Activated CD4-positive, CD25-positive, alpha-beta regulatory T cell treated with anti-CD3 and anti-CD28 coated beads, Interleukin-2, amount 50 U/mL, for 24 hours (primary cell): ENCODE data around the gene DUSP10.

ENCODE experiments used
- ATAC-seq, 2 donors: fragments of 150-1000 bp; cut with Tn5 transposase; one replicate each; pipeline ENCODE4 v1.10.0; 2021; ENCODE audit warnings: mild to moderate bottlenecking in 1 of 2, moderate library complexity in 1 of 2

DUSP10 gene

DNA sequence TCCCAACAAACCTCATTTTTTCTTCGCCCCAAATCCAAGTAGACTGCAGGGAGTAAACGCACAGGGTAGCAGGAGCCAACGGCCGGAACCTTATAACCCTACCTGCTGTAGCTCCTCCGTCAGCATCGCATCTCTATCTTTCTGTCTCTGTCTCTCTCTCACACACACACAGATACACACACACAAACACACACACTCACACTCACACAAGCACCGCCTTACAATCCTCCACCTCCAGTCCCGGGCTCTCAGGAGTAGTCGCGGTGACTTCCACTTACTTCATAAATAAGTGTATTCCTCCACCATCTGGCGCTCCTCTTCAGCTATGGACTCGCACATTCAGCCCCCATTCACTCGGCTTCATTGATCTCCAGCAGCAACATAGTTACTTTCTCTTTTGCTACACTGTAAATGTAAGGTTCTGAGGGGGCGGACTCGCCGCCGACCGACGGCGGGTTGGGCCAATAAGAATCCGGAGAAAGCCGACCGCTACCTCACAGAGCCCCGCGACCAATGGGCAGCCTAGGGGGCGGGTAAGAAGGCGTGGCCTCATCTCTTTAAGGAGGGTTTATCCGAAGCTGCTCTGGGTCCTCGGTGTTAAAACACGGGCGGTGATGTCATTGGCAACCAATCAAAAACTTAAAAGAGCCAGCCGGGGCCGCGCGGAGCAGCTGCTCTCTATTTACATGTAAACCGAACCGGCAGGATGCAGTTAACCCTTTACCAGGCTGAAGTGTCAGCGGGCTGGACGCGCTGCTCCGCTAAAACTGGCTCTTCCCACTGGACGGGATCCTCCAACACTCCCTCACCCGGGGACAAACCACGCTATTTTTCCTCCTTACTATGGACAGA, at the start of gene DUSP10:
TSS of gene DUSP10 (minus strand) at position 387 of the 852 bp plus-strand sequence. CDS start 2,345 bp downstream, outside the sequence.
- ATAC-seq, result peak; percentile 88 to 91

DNA sequence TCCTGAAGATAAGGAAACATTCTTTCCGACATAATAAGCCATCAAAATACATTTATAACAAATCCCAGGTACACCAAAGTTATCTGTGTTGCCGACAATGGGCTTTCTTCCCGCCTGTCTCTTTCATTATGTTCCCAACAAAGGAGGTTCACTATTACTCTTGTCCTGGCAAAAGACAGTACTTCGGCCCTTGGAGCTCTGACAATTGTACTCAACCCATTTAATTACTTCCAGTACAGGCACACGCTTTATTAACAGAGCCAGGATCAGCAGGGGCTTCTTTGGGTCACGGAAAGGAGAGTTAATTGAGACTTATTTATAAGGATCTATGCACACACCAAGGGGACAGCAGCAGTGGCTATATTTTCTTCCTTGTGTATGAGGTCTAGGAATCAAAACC, 46.6 kb upstream of the DUSP10 start:
- ATAC-seq, result no peak

DNA sequence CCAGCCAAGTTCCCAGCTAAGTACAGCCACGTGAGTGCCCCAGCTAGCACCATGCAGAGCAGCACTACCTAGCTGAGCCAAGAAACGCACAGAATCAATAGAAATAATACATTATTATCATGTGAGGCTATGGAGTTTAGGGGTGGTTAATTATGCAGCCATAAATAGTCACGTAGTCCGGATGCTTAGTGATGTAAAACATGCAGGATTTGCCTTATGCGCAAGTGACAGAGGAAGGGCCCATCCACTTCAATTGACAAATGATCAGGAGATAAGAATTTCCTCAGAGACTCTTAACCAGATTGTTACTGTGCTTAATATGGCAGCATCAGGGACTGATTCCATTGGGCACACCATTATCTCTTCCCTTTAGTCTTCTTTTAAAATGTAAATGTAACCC, 44.8 kb upstream of the DUSP10 start:
- no peak for ATAC-seq

DNA sequence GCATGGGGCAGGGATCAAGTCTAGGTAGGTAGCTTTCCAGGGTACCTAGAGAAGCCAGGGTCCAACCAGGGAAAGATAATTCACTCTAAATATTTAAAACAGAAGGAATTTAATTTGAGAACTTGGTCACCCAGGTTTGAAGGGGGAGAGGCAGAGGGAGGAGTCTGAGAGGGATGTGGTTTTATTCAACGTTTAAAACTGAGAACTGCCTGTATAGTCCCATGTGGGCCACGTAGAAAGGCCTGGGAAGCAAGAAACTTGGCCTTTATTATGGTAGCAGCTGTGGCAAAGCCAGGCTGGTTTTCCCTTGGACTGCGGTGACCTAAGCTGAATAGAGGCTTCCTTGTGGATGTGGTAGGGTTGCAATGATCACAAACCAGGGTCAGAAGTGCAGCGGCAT, 42.0 kb upstream of the DUSP10 start:
- ATAC-seq, result peak; percentile 61 to 71

DNA sequence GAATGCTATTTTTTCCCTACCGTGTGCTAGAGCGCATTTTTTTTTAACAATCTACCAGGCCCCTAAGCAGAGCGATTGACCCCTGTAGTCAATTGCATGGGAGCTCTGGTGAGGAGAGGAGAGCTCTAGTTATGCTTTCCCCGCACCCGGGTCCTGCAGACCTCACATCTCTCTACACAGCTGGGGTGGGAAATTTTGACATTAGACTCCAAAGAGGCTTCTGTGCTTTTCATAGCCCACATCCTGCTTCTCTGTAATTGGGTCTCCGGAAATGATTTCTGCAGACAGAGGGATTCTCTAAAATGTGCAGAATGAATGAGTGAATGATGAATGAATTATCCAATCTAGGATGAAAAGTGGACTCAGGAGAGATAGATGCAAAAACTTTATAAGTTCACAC, 41.5 kb upstream of the DUSP10 start:
- peak in 1 of 2 donors; percentile 34 for ATAC-seq

DNA sequence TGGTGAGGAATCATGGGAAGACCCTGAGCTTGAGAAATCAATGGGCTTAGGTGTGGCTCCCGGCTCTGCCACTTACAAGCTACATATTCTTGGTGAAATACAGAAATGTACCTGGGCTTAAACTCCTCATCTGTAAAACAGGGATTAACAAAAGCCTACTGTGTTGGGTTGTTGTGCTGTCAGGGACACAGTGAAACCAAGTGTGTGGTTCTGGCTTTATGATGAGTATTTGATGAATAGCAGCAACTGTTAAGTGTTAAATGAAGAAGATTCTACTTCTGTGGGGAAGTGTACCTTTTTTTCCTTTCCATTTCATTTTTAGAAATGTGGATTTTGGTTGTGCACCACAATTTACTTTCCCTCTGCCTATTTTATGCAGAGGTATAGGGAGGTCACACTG, 41.1 kb upstream of the DUSP10 start:
- no peak for ATAC-seq

DNA sequence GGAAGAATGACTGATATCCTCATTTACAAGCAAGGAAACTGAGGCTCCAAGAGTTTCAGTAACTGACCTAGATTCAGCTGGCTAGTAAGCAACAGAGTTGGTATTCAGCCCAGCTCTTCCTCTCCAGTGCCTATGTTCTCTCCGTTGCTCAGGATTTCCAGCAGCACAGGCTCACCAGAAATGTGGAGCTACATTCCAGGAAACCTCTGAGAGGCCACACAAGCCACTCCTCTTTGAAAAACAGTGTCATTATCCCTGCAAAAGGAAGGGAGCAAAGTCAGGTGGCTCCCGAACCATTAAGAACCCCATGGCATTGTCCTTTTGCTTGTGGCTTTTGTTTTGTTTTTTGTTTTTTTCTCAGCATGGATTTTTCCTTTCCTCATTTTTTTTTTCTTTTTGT, 40.6 kb upstream of the DUSP10 start:
- ATAC-seq, result no peak

DNA sequence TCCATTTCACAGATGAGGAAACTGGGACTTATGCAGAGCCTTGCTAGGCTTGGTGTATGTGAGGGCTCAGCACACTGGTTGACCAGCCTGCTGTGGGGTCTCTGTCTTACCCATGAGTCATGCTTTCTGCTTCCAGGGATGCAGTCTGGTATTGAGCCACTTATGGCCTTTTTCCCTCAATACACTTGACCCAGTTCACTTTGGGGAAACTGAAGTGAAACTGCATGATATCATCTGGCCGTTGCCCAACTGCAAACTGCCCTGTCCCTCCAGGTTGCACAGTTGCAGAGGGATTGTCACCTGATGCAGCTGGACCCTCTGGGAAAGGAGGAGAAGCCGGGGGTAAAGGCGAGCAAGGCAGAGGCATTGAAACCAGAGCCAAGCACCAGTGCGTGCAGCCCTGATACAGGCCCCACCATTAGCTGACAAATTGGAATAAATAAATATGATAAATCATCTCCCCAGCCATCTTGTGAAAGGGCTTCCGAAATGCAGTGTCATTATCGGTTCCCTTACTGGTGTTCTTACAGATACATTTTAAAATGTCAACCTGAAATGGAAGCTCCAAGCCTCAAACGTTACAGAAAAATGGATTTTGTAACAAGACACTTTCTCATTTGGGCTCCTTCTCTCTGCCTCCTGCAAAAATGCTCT, 39.3 kb upstream of the DUSP10 start:
- ATAC-seq, result no peak

DNA sequence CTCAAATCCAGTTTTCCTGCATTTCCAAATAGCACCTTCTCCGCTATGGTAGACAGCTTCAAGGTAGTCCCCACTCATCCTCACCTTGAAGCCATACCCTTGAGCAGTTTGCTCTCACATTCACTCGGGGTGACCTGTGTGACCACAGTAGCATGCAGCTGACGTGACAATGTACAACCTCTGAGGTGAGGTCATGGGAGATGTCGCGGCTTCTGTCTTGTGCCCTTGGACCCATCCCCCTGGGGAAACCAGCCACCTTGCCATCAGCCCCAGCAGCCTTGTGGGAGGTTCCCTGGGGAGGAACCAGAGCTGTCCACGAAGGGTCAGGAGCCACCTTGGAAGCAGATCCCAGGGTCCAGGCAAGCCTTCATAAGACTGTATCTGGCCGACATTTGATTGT, 38.3 kb upstream of the DUSP10 start:
- no peak for ATAC-seq

DNA sequence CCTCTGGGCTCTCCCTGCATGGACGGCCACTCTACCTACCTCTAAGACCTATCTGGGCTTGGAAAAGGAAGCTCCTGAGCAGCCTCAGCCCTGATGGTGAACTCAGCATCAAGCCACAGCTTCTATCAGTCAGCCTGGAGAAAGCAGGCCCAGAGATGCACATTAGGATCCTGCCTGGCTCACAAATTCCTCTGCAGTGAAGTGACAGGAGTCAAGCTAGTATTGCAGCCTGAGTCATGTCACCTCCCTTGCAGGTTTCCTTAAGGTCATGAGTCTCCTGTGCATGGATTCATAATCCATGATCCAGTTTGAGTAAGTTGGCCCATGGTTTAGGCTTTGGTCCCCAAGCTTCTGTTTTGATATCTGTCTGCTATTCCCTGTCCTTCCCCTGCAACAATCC, 37.9 kb upstream of the DUSP10 start:
- ATAC-seq, result no peak

DNA sequence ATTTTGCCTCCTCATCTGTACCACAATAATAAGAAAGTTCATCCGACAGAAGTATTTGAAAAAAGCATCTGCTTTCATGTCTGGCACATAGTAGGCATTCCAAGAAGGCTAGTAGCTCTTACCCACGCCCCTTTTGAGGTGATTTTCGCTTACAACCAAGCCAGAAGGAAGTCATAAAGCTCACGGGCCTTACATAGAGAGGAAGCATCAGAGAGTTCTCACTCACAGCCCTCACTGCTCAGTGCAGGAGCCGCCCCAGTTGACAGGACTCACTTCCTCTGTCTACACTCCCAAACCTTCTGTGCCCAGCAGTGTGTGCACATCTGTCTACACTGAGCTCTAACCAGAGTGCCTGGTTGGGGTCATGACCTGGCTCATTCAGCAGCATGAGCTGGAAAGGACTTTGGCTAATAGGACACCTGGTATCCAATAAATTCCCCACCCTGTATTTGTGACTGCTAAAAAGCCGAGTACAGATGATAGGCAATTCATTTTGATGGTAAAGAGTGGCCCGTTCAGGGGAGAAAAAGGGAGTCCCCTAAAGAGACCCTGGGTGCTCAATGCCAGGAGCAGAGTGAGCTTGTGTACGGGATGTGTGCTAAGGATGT, 36.8 kb upstream of the DUSP10 start:
- peak; percentile 31 to 52 for ATAC-seq

DNA sequence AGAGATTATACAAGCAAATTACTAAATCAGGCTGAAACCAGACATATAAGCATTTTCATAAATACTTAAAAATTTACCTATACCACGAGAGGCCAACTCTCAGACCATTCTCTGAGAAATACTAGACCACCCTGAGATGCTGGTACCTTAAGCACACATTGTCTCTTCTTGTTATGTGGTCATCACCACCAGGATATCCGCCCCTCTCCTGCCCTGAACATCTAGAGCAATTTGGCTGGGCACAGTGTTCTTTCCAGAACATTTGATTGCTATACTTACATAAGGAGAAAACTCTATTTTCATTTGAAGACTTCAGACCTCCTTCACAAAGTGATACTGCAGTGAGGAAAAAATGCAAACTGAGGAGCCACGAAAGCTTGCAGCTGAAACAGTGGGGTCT, 36.2 kb upstream of the DUSP10 start:
- ATAC-seq, result peak in 1 of 2 donors; percentile 2

DNA sequence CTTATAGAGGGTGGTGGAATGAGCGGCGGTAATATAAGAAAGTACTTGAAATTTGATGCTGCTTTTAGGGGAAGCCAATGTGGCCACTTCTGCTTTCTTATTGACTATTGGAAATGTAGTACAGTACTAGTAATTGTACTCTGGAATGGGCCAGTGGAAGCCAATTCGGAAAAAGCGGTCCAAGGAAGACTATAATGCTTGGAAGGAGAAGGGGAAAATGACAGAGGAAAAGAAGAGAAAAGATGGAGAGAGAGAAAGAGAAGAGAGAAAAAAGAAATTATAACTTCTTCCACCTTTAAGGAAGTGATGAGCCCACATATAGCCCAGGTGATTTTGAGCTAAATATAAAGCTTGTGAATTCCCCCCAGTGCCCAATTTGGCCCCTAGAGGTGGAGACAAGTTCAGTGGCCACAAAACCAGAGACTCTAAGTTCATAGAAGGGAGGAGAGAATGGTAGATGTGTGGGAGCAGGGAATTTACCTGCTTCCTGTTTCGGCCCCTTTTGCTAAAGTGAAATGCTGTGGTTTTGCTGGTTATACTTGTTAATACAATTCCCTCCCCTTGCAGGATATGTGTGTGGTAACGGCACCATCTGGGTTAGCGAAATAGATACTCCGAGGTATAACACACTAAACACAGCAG, 35.7 kb upstream of the DUSP10 start:
- peak; percentile 71 to 84 for ATAC-seq

DNA sequence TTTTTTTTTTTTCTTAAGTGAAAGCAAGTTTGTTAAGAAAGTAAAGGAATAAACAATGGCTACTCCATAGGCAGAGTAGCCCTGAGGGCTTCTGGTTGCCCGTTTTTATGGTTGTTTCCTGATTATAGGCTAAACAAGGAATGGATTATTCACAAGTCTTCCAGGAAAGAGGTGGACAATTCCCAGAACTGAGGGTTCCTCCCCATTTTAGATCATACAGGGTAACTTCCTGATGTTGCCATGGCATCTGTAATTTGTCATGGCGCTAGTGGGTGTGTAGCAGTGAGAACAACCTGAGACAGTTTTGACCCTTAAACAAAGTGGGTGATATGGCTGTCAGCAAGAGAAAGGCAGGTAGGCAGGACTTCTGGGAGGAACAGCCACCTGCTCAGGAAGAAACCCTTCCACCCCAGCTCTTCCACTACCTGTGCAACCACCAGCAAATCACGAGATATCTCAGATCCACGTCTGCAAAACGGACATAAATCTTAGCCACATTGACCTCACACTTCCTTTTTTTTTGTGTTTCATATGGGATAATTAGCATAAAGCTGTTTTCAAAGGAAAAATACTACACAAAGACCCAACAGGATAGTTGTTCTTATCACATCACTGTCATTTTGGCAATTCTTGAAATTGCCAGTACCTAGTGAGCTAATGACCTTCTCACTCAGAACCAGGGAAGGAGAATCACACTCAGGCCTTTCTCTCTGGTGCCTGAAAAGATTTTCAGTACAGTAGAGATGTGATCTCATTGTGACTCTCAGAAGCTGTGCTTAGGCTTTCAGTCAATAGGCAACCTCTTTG, 34.8 kb upstream of the DUSP10 start:
- ATAC-seq, result peak; percentile 39 to 46

DNA sequence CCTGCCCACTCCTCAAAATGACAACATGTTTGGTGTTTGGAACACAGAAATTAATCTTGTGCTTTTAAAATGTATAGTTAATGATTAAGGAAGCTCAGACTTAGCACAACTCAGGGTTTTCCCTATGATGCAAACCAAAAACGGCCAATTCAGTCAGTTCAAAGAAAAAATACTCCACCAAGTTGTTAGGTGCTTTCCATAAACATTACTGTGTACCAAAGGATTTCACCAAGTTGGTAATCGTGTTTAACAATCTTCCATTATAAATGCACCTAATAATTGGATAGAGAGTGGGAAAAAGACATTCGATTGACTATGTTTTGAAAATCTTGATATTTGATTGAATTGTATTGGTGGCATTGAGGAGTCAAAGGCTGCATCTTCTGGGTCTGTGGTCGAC, 33.3 kb upstream of the DUSP10 start:
- no peak for ATAC-seq

DNA sequence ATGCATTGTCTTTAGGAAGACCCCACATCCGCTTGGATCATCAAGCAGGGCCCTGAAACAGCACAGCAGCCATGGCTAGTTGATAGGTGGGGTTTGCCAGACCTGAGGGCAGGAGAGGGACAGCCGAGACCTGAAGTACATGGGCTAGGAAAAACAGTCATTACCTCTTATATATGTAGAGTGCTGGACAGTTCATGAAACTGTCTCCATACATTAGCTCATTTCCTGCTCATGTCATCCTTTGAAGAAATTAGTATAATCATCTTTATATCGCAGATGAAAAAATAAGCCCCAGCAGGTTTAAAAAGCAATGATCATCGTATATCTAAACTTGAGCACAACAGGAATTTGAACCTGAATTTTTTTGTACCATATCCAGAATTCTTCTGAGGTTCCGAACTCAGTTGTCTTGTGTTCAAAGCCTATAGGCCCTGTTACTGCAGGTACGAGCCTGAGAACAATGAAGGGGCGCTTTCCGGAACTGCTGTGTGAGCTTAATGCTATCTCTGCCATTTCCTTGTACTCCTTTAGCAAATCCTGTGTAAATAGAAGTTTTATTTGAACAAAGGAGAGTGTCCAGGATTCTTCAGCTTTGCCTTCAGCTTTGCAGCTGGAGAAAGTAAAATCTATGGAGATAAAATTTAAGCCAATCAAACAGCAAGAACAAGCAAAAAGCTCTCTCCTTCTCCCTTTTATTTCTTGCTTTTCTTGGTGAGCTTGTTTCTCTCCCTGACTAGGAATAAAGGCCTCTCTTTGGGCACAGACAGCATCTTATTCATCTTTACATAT, 32.4 kb upstream of the DUSP10 start:
- ATAC-seq, result no peak

DNA sequence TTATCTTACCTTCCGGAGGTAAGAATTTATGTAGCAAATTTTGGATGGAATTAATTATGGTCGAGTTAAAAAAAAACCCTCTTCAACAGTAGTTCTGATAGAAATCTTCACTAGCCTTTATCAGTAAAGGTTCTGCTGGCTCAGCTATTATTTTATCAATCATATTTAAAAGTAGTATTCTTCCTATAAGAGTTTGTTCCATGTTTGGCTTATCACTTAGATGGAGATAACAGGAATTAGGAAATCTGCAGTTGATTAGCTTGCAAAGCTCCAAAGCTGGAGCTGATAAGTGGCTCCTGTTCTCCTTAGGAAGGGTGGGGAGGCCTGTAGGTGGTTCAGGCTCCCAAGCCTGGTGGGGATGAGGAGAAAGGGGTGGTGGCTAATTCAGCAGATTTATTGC, 31.5 kb upstream of the DUSP10 start:
- no peak for ATAC-seq

DNA sequence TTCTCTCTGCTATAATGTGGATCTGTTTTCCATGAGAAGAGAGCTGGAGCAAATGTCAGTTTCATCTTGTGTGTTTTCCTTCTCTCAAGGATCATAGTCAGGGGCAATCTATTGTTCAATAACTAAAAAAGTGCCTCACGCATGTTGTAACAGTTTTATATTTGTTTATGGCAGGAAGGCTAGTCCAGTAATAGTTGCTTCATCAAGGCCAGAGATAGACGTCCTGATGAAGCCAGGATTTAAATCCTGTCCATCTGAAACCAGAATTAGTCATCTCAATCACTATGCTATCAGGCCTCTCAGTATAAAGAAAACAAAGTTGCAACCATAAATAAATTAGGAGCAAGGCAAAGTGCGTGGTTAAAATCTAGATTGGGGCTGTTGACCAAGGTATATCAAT, 30.2 kb upstream of the DUSP10 start:
- no peak for ATAC-seq

DNA sequence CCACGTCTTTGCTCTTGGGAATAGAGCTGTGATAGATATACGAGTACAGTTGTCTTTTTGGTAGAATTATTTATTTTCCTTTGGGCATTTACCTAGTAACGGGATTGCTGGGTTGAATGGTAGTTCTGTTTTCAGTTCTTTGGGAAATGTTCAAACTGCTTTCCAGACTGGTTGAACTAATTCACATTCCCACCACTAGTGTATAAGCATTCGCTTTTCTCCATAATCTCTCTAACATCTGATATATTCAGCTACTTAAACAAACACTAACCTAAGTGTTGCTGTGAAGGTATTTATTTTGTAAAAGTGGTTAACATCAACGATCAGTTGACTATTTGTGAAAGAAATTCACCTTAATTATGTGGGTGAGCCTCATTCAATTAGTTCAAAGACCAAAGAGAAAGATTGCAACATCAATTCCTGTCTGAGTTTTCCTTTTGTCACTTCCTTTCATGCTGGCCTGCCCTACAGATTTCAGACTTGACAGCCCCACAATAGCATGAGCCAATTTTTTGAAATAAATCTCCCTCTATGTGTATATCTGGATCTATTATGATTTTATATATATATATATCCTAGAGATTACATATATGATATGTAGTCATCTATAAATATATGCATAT, 26.7 kb upstream of the DUSP10 start:
- ATAC-seq, result no peak

DNA sequence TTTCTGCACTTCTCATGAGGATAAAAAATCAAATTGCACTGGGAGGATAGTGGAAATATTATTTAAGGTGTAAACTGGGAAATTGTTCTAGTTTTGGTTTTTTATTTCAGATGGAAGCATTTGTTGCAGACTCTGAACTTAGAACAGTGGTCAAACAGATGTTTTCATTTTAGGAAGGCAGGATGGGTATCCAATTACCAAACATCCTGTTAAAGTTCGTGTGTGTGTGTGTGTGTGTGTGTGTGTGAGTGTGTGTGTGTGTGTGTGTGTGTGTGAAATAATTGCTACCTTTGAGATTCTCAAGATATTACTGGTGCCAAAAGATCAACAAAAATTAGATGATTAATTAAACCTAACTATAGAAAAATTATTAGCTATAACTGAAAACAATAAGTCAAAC, 24.3 kb upstream of the DUSP10 start:
- ATAC-seq, result no peak

DNA sequence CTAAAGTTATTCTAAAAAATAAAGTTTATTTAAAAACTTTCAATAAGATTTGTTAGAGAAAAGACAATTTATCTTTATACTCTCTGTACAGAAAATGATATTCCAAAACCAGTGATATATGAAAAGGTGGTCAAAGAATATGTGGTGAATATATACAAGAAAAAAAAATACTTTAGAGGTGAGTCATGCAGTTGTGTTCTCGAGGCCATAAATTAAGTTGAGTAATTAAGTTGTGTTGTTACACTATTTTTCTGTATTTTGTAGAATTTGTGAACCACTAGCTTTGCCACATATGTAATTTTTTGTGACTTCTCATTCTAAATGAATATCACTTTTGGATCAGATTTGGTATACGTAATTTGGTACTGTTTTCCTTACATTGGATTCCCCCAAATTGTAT, 23.6 kb upstream of the DUSP10 start:
- no peak for ATAC-seq
